Ovary (tissue), 3 donors: ENCODE data around the gene INPP5D.

Source experiments
- CTCF ChIP-seq, 3 donors: fragments of 450-650 bp in 2 of 3; fragments of 200-600 bp in 1 of 3; IDR thresholded peaks; one replicate each; pipeline versions ENCODE4 v1.5.1 to v1.8.0; 2016 to 2022; ENCODE audit warnings: antibody characterized with exemption in 3 of 3, mild to moderate bottlenecking in 1 of 3
- POLR2A ChIP-seq: fragments of 450-650 bp; IDR thresholded peaks from one replicate; pipeline ENCODE4 v1.6.1; 2017; ENCODE audit warnings: antibody characterized with exemption, mild to moderate bottlenecking, moderate library complexity
- donor health status: DM: no; HTN: no; CAD: no.

GRCh38 chr2:233236820-233237589 is 176.9 kb downstream of the INPP5D start:
- TF ChIP-seq CTCF (IDR thresholded peaks at IDR 0.05) (no peak), POLR2A (no peak)
